Spinal cord (tissue), 10 donors: Measurements from ENCODE around the gene FLAD1. TPM values are rescaled to one million over a fixed set of nuclear protein-coding genes. Genes with fewer than 3 reads are reported as not detected.

Source experiments
- DNase-seq, 6 donors: peaks; one replicate each; pipeline versions ENCODE4 v3.0.0 to v3.0.0-alpha.2; 2013 to 2015; ENCODE audit warnings: low spot score in 6 of 6, low read depth in 4 of 6
- H3K27ac ChIP-seq: one replicate; pipeline ENCODE4 v1.5.1; 2013; ENCODE audit warnings: low read depth, low read length, control low read depth
- H3K27me3 ChIP-seq: one replicate; pipeline ENCODE4 v1.6.1; 2013; ENCODE audit warnings: low read length; ENCODE audit not compliant: control insufficient read depth, insufficient read depth
- H3K36me3 ChIP-seq: one replicate; pipeline ENCODE4 v1.6.1; 2013; ENCODE audit warnings: low read length; ENCODE audit not compliant: control insufficient read depth, insufficient read depth
- H3K4me1 ChIP-seq: one replicate; pipeline ENCODE4 v1.6.1; 2013; ENCODE audit warnings: low read length; ENCODE audit not compliant: control insufficient read depth, insufficient read depth
- H3K4me3 ChIP-seq: one replicate; pipeline ENCODE4 v1.5.1; 2013; ENCODE audit warnings: low read depth, low read length, control low read depth
- H3K9me3 ChIP-seq: one replicate; pipeline ENCODE4 v1.6.1; 2013; ENCODE audit warnings: low read length; ENCODE audit not compliant: control insufficient read depth, insufficient read depth
- WGBS: methylation state at CpG from one replicate; pipeline ENCODE4 v1.1.5; 2013; ENCODE audit warnings: missing lambda C conversion rate; ENCODE audit not compliant: insufficient coverage; 5-methylcytosine and 5-hydroxymethylcytosine counted together
- polyA plus RNA-seq, 2 donors: library from polyadenylated mRNA; unstranded; fragments of 120-200 nt; gene quantifications; one replicate each; pipeline ENCODE4 v1.2.1, GENCODE V29; 2013; ENCODE audit not compliant: insufficient read length in 2 of 2
- total RNA-seq, 2 donors: library from RNA; depleted of rRNA in 1 of 2; stranded (reverse); fragments of 120-200 nt in 1 of 2; fragments of >200 nt in 1 of 2; gene quantifications; one replicate each; pipeline versions ENCODE4 v1.2.3 to v1.2.4, GENCODE V29; 2013 to 2014
- donor health status: healthy.

Gene FLAD1
- total and polyA plus RNA-seq, 4 donors = 14.6 to 36.9 (median 32.7) TPM

DNA sequence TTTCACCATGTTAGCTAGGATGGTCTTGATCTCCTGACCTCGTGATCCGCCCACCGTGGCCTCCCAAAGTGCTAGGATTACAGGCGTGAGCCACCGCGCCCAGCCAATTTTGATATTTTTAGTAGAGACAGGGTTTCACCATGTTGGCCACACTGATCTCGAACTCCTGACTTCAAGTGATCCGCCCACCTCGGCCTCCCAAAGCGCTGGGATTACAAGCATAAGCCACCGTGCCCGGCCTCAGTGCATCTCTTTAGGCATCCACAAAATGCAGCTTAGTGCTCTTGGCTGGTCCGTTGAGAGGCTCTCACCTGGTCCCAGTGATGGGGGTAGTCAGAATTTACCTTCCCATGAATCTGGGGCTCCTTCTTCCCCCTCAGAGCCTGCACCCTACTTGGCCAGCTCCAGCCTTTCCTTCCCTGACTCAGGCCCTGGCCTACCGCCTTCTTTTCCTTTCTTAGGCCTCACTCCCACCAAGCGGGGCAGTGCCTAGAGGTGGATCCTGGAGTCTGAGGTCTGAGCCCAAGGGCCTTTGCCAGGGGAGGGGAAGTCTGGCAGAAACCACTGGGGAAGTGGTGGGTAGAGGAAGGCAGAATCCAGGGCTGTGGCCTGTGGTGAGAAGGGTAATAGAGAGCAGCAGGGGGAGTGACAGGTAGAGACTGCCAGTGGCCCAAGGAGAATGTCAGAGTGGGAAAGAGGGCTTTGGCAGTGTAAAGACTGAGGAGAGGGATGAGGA, 14.0 kb downstream of the FLAD1 start:
- WGBS = 89% methylated on average over 13 of the region's 15 CpGs
- Histone ChIP-seq H3K27me3 (no peaks in the 10 kb centered on the region), H3K36me3 (peaks cover 4% of the 10 kb centered on the region), H3K4me1 (peaks cover 29% of the 10 kb centered on the region), H3K9me3 (no peaks in the 10 kb centered on the region), H3K4me3 (no peak overlapping the region), H3K27ac (no peak overlapping the region)
- no peak for DNase-seq

DNA sequence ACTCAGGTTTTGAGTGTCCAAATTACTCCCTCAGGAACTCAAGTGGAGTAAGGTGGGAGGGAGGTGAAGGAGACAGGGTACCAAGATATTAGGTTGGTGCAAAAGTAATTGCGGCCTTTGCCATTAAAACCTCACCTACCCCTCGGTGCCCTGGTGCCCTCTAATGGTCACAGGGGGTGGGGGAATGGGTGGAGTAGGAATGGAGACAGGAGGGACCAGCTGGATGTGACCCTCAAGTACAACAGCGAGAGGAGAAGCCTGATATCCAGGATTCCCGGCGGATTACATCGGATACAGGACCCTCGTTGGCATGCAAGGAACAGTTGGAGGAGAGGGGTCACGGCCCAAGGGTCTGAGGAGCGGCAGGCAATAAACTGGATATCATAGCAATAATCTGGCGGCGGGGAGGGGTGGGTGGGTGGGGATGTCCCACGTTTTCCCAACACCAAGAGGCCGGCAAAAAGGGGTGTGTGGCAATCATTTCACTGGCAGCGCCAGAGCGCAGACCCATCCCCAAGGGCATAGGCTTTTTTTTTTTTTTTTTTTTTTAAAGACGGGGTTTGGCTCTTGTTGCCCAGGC, 15.1 kb downstream of the FLAD1 start:
- WGBS = 79% methylated on average over 5 of the region's 16 CpGs
- peaks cover 4% of the 10 kb centered on the region for H3K27me3 ChIP-seq
- H3K27ac ChIP-seq = no peak overlapping the region
- H3K36me3 ChIP-seq = no peaks in the 10 kb centered on the region
- no peaks in the 10 kb centered on the region for H3K9me3 ChIP-seq
- no peak for DNase-seq
- H3K4me3 ChIP-seq = no peak overlapping the region
- H3K4me1 ChIP-seq = peaks cover 36% of the 10 kb centered on the region

DNA sequence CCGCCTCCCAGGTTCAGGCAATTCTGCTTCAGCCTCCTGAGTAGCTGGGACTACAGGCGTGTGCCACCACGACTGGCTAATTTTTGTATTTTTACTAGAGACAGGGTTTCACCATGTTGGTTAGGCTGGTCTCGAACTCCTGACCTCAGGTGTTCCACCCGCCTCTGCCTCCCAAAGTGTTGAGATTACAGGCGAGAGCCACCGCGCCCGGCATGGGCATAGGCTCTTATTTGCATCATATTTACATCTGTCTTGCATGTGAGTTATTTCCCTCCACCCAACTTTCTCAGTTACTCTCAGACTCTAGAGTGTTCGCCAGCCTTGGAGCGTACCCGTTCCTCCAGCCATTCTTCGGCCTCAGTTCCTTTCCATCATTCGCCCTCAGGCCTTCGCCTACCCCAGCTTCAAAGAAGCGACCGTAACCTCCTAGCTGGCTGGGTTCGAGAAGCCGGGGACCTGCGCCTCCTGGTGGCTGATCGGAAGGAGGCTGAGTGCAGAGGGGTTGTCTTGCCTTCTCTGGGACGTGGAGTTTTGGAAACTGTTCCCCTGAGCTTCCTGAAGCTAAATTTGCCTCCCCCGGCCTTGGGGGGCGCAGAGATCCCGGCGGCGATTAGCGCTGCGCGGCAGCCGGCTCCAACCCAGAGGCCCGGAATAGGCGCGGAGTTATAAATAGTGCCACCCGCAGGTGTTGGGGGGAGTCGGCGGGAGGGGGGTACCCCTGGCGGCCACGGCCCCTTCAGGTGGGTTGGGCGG, 15.8 kb downstream of the FLAD1 start:
- peak in 3 of 6 donors; percentile 50 to 85 (median 85) for DNase-seq
- H3K4me1 ChIP-seq = peaks cover 43% of the 10 kb centered on the region
- peak overlapping the region; percentile 87 for H3K27ac ChIP-seq
- WGBS = 16% methylated on average over 32 of the region's 40 CpGs
- H3K27me3 ChIP-seq = peaks cover 4% of the 10 kb centered on the region
- H3K36me3 ChIP-seq = no peaks in the 10 kb centered on the region
- no peaks in the 10 kb centered on the region for H3K9me3 ChIP-seq
- peak overlapping the region; percentile 54 for H3K4me3 ChIP-seq

DNA sequence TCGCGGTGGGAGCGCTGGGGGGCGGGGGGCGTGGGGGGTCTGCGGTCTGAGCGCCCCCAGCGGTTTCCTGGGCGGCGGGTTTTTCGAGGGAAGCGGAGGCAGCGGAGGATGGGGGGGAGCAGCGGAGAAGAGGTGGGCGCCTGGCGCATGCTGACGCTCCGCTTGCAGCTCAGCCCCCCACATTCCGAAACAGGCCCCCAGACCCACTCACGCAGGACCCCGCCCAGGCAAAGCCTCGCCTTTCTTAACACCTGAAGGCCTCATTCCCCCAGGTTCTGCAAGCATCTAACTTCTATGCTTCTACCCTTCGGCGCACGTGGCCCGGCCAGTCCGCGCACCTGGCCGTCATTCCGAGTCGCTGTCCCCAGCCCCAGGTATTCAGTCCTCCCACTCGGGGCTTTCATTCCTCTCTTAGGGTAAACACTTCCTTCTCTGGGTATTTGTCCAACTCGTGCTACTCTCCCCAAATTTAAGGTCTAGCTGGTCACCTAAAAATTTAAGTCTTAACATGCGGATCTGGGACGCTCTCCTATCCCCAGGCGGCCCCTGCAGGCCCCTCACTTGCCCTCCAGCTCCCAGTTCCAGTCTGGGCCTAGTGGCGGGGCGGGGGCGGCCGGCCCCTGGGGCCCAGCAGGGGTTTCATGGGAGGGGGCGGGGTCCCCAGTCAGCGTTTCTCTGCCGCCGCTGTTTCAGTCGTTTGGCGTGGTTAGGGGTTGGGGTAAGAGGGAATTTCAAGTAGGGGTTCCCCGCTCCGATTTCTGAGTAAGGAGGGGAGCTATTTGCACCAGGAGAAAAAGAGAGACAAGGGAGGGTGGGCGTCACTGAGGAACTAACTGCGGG, 16.6 kb downstream of the FLAD1 start:
- Histone ChIP-seq H3K27ac (peak overlapping the region; percentile 87), H3K9me3 (no peaks in the 10 kb centered on the region), H3K4me1 (peaks cover 51% of the 10 kb centered on the region), H3K36me3 (no peaks in the 10 kb centered on the region), H3K27me3 (peaks cover 4% of the 10 kb centered on the region), H3K4me3 (peak overlapping the region; percentile 57)
- under 1% methylated on average over 41 of the region's 50 CpGs for WGBS
- DNase-seq = peak in 3 of 6 donors; percentile 9 to 45 (median 43)

DNA sequence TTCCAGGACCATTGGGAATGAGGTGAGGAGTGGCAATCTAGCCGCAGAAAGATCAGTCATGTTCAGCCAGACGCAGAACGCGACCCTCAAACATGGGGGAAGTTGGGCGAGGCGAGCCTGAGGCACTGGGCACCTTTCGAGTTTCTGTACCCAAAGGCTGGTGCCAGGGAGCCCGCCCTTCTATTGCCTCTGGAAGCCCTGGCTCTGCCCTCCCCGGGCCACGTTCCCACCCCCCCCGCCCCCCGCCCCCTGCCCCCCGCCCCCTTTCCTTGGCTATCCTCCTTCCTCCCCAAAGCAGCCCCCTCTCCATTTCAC, 17.2 kb downstream of the FLAD1 start:
- Histone ChIP-seq H3K27me3 (peaks cover 4% of the 10 kb centered on the region), H3K4me3 (peak overlapping the region; percentile 57), H3K36me3 (no peaks in the 10 kb centered on the region), H3K9me3 (no peaks in the 10 kb centered on the region), H3K27ac (peak overlapping the region; percentile 87), H3K4me1 (peaks cover 57% of the 10 kb centered on the region)
- WGBS = 0% methylated on average over 7 of the region's 13 CpGs
- DNase-seq = peak in 1 of 6 donors; percentile 48

DNA sequence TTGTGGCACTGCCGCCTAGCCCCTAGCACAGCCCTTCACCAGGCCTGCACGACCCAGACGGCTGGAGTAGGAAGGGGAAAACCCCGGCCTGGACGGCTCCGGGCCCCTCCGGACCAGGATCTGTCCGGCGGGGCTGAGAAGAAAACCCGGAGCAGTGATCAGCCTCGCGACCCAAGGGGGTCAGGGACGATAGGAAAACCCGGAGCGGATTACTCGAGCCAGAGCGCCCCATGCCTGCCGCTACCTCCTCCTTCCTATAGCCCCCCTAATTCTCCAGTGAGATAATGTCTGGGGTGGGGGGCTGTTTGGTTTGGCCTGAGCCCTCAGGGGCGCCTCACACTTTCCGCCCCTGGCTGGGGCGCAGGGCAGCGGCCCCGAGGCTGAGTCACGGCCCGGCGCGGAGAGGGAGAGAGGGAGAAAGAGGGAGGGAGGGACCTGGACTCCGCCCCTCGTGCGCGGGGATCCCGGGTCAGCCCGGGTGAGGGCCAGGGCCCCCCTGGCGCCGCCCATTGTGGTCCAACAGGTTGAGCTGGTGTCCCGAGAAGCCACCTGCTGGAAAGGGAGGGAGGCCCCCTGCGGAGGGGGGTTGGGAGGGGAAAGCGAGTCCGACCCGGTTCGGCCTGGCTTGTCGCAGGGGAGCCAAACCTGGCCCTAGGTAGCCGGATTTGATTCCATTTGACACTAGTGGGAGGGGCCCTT, 17.7 kb downstream of the FLAD1 start:
- Histone ChIP-seq H3K27me3 (peaks cover 4% of the 10 kb centered on the region), H3K4me3 (peak overlapping the region; percentile 57), H3K27ac (peak overlapping the region; percentile 87), H3K9me3 (no peaks in the 10 kb centered on the region), H3K4me1 (peaks cover 62% of the 10 kb centered on the region), H3K36me3 (no peaks in the 10 kb centered on the region)
- DNase-seq = peak; percentile 87 to 98 (median 92)
- WGBS = 0% methylated on average over 36 of the region's 43 CpGs

DNA sequence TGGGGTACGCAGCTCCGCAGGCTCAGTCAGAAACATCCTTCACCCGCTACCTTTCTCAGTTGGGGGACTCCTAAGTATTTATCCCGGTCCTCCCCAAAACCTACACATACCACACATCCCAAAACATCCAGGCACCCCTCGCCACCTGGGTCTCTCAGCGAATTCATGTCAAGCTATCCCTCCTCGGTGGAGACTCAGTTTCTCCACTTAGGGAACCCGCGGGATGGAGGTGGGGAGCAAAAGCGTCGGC, 18.2 kb downstream of the FLAD1 start:
- no peak for DNase-seq
- Histone ChIP-seq H3K4me3 (peak overlapping the region; percentile 57), H3K36me3 (no peaks in the 10 kb centered on the region), H3K27me3 (peaks cover 4% of the 10 kb centered on the region), H3K4me1 (peaks cover 67% of the 10 kb centered on the region), H3K27ac (peak overlapping the region; percentile 87), H3K9me3 (no peaks in the 10 kb centered on the region)
- 0% methylated on average over 10 of the region's 11 CpGs for WGBS

DNA sequence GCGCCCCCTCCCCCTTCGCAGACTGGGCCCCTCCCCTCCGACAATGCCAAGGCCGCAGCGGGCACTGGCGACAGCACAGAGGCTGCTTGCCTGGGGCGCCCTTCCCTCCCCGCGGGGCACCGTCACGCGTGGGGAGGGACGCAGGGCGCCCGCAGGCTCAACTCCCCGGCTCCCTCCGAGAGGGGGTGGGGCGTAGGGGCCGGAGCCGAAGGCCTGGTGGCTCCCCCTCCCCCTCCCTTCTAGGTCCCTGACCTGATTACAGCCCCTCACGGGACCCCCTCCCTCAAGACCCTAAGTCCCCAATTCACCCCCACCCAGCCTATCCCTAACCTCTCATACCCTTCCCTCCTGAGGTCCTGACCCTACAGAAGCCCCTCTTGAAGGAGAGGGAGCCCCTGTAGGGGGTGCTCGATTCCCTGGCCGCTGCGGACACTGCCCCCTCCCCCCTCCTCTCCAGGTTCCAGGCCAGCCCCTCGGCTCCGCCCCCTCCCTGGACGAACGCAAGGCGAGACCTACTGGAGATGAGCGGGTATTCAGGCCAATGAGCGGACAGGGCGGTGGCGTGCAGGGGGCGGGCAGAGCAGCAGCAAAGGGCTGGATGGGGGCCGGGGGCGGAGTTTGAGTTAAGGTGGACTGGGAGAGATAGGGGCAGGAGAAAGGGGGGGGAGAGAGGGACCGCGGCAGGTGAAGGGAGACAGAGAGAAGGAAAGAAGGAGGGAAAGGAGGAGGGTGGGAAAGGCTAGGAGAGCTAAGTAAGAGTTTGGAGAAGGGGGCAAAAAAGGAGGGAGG, 18.7 kb downstream of the FLAD1 start:
- H3K27ac ChIP-seq = peak overlapping the region; percentile 87
- 0% methylated on average over 32 of the region's 38 CpGs for WGBS
- H3K9me3 ChIP-seq = no peaks in the 10 kb centered on the region

More for the DNA sequence above, 18.7 kb downstream of the FLAD1 start:
- Histone ChIP-seq H3K36me3 (no peaks in the 10 kb centered on the region), H3K27me3 (peaks cover 4% of the 10 kb centered on the region), H3K4me1 (peaks cover 72% of the 10 kb centered on the region), H3K4me3 (peak overlapping the region; percentile 57)
- peak; percentile 92 to 99 (median 98) for DNase-seq
